K562 (cell line): Measurements from ENCODE around the gene ACACB. TPM values are rescaled to one million over a fixed set of nuclear protein-coding genes. Genes with fewer than 3 reads are reported as not detected.
A peak's percentile ranks its signal among the peaks of the same experiment; 100 is the strongest.

Source experiments
- ATAC-seq: fragments of 200-7000 bp; cut with Tn5 transposase; 3 replicates; pipeline ENCODE4 v1.9.1; 2020; ENCODE audit warnings: moderate library complexity
- BruUV-seq: library from RNA; stranded (reverse); fragments of 400-500 nt; replicated peaks from 2 replicates; lab custom pipeline; 2021; lab: Mats Ljungman, UMichigan
- CTCF ChIA-PET: fragments of 300-600 bp; formaldehyde crosslinking; extraction: SDS; loops from one replicate; lab custom pipeline; 2021; ENCODE audit warnings: low intra/inter-chr PET ratio; lab: Yijun Ruan, JAX
- POLR2A ChIA-PET: fragments of 300-600, 350-650 bp; sonication (Branson Sonifier 250); formaldehyde crosslinking; extraction: SDS; loops from one replicate; lab custom pipeline; 2021; ENCODE audit warnings: antibody characterized with exemption, inconsistent platforms; lab: Yijun Ruan, JAX
- DNase-seq, 4 experiments: peaks; one replicate each; pipeline versions ENCODE4 v3.0.0 to v3.0.0-alpha.2; 2011 to 2018; ENCODE audit warnings: low spot score in 3 of 4, mixed read lengths in 3 of 4; ENCODE audit errors: extremely low read depth in 1 of 4
- FAIRE-seq: peaks from 2 replicates; lab custom pipeline; 2011; peaks lifted over from hg19 to GRCh38; lab: Jason Lieb, UNC
- H2AFZ ChIP-seq: 2 replicates; pipeline ENCODE4 v1.6.0; 2011; ENCODE audit warnings: low read depth, low read length, control low read depth, inconsistent platforms
- H3K27ac ChIP-seq: fragments of 200-600 bp; 3 replicates; pipeline ENCODE4 v1.8.0; 2011; ENCODE audit warnings: low read depth, mild to moderate bottlenecking, control low read depth, inconsistent platforms, low read length, moderate library complexity, mixed read lengths; ENCODE audit errors: extremely low read depth
- H3K27me3 ChIP-seq, 2 experiments: fragments of 300-600 bp in 1 of 2; 2 replicates in 1 of 2; 3 replicates in 1 of 2; pipeline versions ENCODE4 v1.6.0 to v1.8.0; 2011; ENCODE audit warnings: inconsistent platforms in 2 of 2, low read length in 2 of 2, mild to moderate bottlenecking in 1 of 2, mixed read lengths in 1 of 2, moderate library complexity in 1 of 2; ENCODE audit not compliant: control insufficient read depth in 2 of 2, insufficient read depth in 2 of 2
- H3K36me3 ChIP-seq: fragments of 300-600 bp; 3 replicates; pipeline ENCODE4 v1.8.0; 2011; ENCODE audit warnings: mild to moderate bottlenecking, low read length, inconsistent platforms; ENCODE audit not compliant: control insufficient read depth, insufficient read depth
- H3K4me1 ChIP-seq, 2 experiments: fragments of 200-600 bp in 1 of 2; replicated peaks in 1 of 2; 2 replicates in 1 of 2; 3 replicates in 1 of 2; pipeline versions ENCODE4 v1.5.1 to v1.8.0; 2011; ENCODE audit warnings: inconsistent platforms in 2 of 2, low read length in 2 of 2, mild to moderate bottlenecking in 1 of 2, mixed read lengths in 1 of 2, moderate library complexity in 1 of 2; ENCODE audit not compliant: control insufficient read depth in 2 of 2, insufficient read depth in 2 of 2
- H3K4me2 ChIP-seq: 2 replicates; pipeline ENCODE4 v1.6.1; 2011; ENCODE audit warnings: low read length, control low read depth, inconsistent platforms, mixed read lengths; ENCODE audit not compliant: insufficient read depth
- H3K4me3 ChIP-seq: fragments of 200-600 bp; sonication (generic), shearing (Covaris generic); 2 replicates; pipeline ENCODE4 v1.5.1; 2016; ENCODE audit warnings: control low read depth, inconsistent platforms
- H3K79me2 ChIP-seq: fragments of 200-600 bp; 3 replicates; pipeline ENCODE4 v1.8.0; 2011; ENCODE audit warnings: low read length, inconsistent platforms; ENCODE audit not compliant: control insufficient read depth, insufficient read depth
- H3K9ac ChIP-seq, 2 experiments: 2 replicates each; pipeline versions ENCODE4 v1.6.0 to v1.6.1; 2011; ENCODE audit warnings: low read depth in 2 of 2, low read length in 2 of 2, control low read depth in 1 of 2, inconsistent platforms in 1 of 2, mild to moderate bottlenecking in 1 of 2, mixed read lengths in 1 of 2; ENCODE audit not compliant: insufficient read depth in 1 of 2
- H3K9me1 ChIP-seq: one replicate; pipeline ENCODE4 v1.6.0; 2011; ENCODE audit warnings: inconsistent platforms, mild to moderate bottlenecking, low read length, moderate library complexity; ENCODE audit not compliant: control insufficient read depth, insufficient read depth
- H3K9me3 ChIP-seq: replicated peaks from 2 replicates; pipeline ENCODE4 v1.5.1; 2011; ENCODE audit warnings: low read depth, low read length, inconsistent platforms; ENCODE audit not compliant: control insufficient read depth, insufficient read depth
- H4K20me1 ChIP-seq: replicated peaks from 2 replicates; pipeline ENCODE4 v1.6.1; 2011; ENCODE audit warnings: low read length, inconsistent platforms, mixed read lengths; ENCODE audit not compliant: control insufficient read depth, insufficient read depth
- BCOR ChIP-seq: fragments of 450-650 bp; IDR thresholded peaks from 2 replicates; pipeline ENCODE4 v1.6.1; 2016
- KLF13 ChIP-seq: fragments of 450-650 bp; IDR thresholded peaks from 2 replicates; pipeline ENCODE4 v1.6.1; 2016; ENCODE audit warnings: missing genetic modification characterization, low read depth, mild to moderate bottlenecking, missing compliant biosample characterization, moderate library complexity, borderline replicate concordance
- L3MBTL2 ChIP-seq: fragments of 450-650 bp; IDR thresholded peaks from 2 replicates; pipeline ENCODE4 v1.6.1; 2016; ENCODE audit warnings: mild to moderate bottlenecking, moderate library complexity
- MECOM ChIP-seq: fragments of 250-450 bp; sonication (Bioruptor Pico); IDR thresholded peaks from 2 replicates; pipeline ENCODE4 v1.8.0; 2022; ENCODE audit warnings: inconsistent platforms
- MGA ChIP-seq: fragments of 450-650 bp; IDR thresholded peaks from 2 replicates; pipeline ENCODE4 v1.6.1; 2016; ENCODE audit warnings: mild to moderate bottlenecking, moderate library complexity
- NEUROD1 ChIP-seq: fragments of 150-350 bp; IDR thresholded peaks from 2 replicates; pipeline ENCODE4 v1.6.1; 2014; ENCODE audit warnings: borderline replicate concordance, low read length, low read depth; ENCODE audit not compliant: partially characterized antibody
- NFATC3 ChIP-seq: fragments of 450-650 bp; IDR thresholded peaks from 2 replicates; pipeline ENCODE4 v1.6.1; 2017; ENCODE audit warnings: mild to moderate bottlenecking
- RBM15 ChIP-seq: fragments of 200-400 bp; formaldehyde crosslinking; IDR thresholded peaks from 2 replicates; pipeline ENCODE4 v1.6.1; 2018; ENCODE audit warnings: mild to moderate bottlenecking, low read length, moderate library complexity; ENCODE audit not compliant: insufficient read depth
- ZBTB1 ChIP-seq: sonication (generic); formaldehyde crosslinking; IDR thresholded peaks from 2 replicates; pipeline ENCODE4 v1.8.1; 2023; ENCODE audit warnings: missing genetic modification reagents, low read depth, mild to moderate bottlenecking, borderline replicate concordance
- ZBTB8A ChIP-seq: fragments of 450-650 bp; IDR thresholded peaks from 2 replicates; pipeline ENCODE4 v1.6.1; 2018; ENCODE audit warnings: mild to moderate bottlenecking, moderate library complexity; ENCODE audit not compliant: partially characterized antibody
- ZNF134 ChIP-seq: fragments of 250-450 bp; sonication (Bioruptor Pico); conservative IDR thresholded peaks from 2 replicates; pipeline ENCODE4 v1.4.0; 2020
- in situ Hi-C: fragments of 300-500 bp; cut with MboI; formaldehyde crosslinking; loops from 4 replicates; pipeline ENCODE4 v1.15.0; 2018; ENCODE audit warnings: inconsistent platforms, mixed read lengths
- intact Hi-C: fragments of 100-400 bp; cut with micrococcal nuclease; formaldehyde crosslinking; loops from 2 replicates; pipeline ENCODE4 v1.14.2; 2022
- polyA plus RNA-seq, 8 experiments: library from polyadenylated mRNA; depleted of rRNA in 4 of 8; stranded (reverse) in 5 of 8; unstranded in 3 of 8; fragments of >200 nt; fragmentation: Nextera tagmentation in 2 of 8; fragmentation: Illumina TruSeq in 1 of 8; extraction: Ambion mirVana in 2 of 8; extraction: Trizol in 1 of 8; gene quantifications; 2 replicates each; pipeline versions ENCODE4 v1.2.1 to v1.2.3, GENCODE V29; 2011 to 2014; ENCODE audit warnings: inconsistent platforms in 1 of 8, missing spikeins in 1 of 8
- total RNA-seq, 7 experiments: library from RNA; depleted of rRNA in 6 of 7; stranded (reverse); fragments of >200 nt in 6 of 7; fragmentation: Illumina TruSeq in 2 of 7; extraction: Trizol in 2 of 7; gene quantifications; 2 replicates each; pipeline versions ENCODE4 v1.2.1 to v1.2.3, GENCODE V29; 2011 to 2021; ENCODE audit warnings: low replicate concordance in 1 of 7

The ACACB gene
- total and polyA plus RNA-seq, 9 of the 15 experiments (the other 6 are each of a cell fraction or from before 2014, with no cell fraction given) = 0.10 to 2.5 (median 0.83) TPM

- FAIRE-seq (no peak), ATAC-seq (no peak), DNase-seq (no peak)
- Histone ChIP-seq H3K27ac (no peak overlapping the region), H4K20me1 (no peaks in the 10 kb centered on the region), H3K9me1 (no peaks in the 10 kb centered on the region), H3K27me3 (no peaks in the 10 kb centered on the region), H3K79me2 (no peaks in the 10 kb centered on the region), H3K9me3 (no peaks in the 10 kb centered on the region), H3K9ac (no peak overlapping the region), H2AFZ (no peak overlapping the region), H3K4me1 (no peaks in the 10 kb centered on the region), H3K4me3 (no peak overlapping the region), H3K4me2 (no peak overlapping the region), H3K36me3 (peaks cover 21% of the 10 kb centered on the region; the same call in 1 of the 3 replicates)
- intact Hi-C loops = no loop called here
- BruUV-seq = no TSS peak
- in situ Hi-C loops = no loop called here
- ChIA-PET POLR2A (no interaction called here), CTCF (no interaction called here)
- TF ChIP-seq NEUROD1 = no peak
- TF ChIP-seq ZBTB1 = no peak
- 0 out of 2 replicates have a peak, but pooled peaks have one; percentile 8 for TF ChIP-seq BCOR
- no peak for TF ChIP-seq ZNF134 (CRISPR knock-in tag)
- TF ChIP-seq RBM15 = no peak
- TF ChIP-seq MGA = no peak
- no peak for TF ChIP-seq KLF13
- TF ChIP-seq L3MBTL2 = no peak
- TF ChIP-seq MECOM (CRISPR knock-in tag) = no peak
- TF ChIP-seq NFATC3 = no peak
- TF ChIP-seq ZBTB8A = no peak
Measured at GRCh38 chr12:109074866-109075265, 41.5 kb upstream of the ACACB start.
